GM18507 (cell line): Measurements from ENCODE around the gene VAV3.
A peak's percentile ranks its signal among the peaks of the same experiment; 100 is the strongest.
"Not testable (repeated sequence)": the region's sequence is repeated elsewhere in the genome, so short reads cannot be mapped to it uniquely, and the experiment has no call there.

ENCODE experiments used
- DNase-seq: peaks from one replicate; pipeline ENCODE4 v3.0.0; 2011; ENCODE audit warnings: low read depth; ENCODE audit not compliant: insufficient read length; ENCODE audit errors: extremely low spot score
- FAIRE-seq: peaks from 2 replicates; lab custom pipeline; 2011; peaks lifted over from hg19 to GRCh38; lab: Jason Lieb, UNC

The VAV3 gene

GRCh38 chr1:107777664-107778047 is 187.3 kb downstream of the VAV3 start:
- FAIRE-seq (no peak), DNase-seq (no peak)

GRCh38 chr1:107776900-107777663 is 187.9 kb downstream of the VAV3 start:
- DNase-seq = no peak
- FAIRE-seq = peak; percentile 80

GRCh38 chr1:107771377-107771776 is 193.6 kb downstream of the VAV3 start:
- FAIRE-seq (no peak), DNase-seq (no peak)

GRCh38 chr1:107767156-107767582 is 197.8 kb downstream of the VAV3 start:
- FAIRE-seq (no peak), DNase-seq (no peak)

GRCh38 chr1:107766533-107766932 is 198.4 kb downstream of the VAV3 start:
- DNase-seq (no peak), FAIRE-seq (no peak)

- FAIRE-seq (no peak), DNase-seq (no peak)
Observed at GRCh38 chr1:107762751-107763390, 202.1 kb downstream of the VAV3 start.

GRCh38 chr1:107760065-107760464 is 204.9 kb downstream of the VAV3 start:
- FAIRE-seq = no peak
- DNase-seq = no peak

GRCh38 chr1:107750364-107750959 is 214.5 kb downstream of the VAV3 start:
- FAIRE-seq = peak; percentile 69
- no peak for DNase-seq

GRCh38 chr1:107748531-107748930 is 216.4 kb downstream of the VAV3 start:
- DNase-seq (no peak), FAIRE-seq (no peak)

GRCh38 chr1:107741242-107741641 is 223.7 kb downstream of the VAV3 start:
- DNase-seq = no peak
- FAIRE-seq = no peak

GRCh38 chr1:107740579-107740978 is 224.4 kb downstream of the VAV3 start:
- FAIRE-seq = no peak
- no peak for DNase-seq

- FAIRE-seq (no peak), DNase-seq (no peak)
Observed at GRCh38 chr1:107739651-107740050, 225.3 kb downstream of the VAV3 start.

GRCh38 chr1:107739201-107739600 is 225.8 kb downstream of the VAV3 start:
- no peak for DNase-seq
- FAIRE-seq = peak; percentile 71

GRCh38 chr1:107733401-107733800 is 231.6 kb downstream of the VAV3 start:
- not testable (repeated sequence) for DNase-seq, FAIRE-seq

- DNase-seq = no peak
- no peak for FAIRE-seq
Observed at GRCh38 chr1:107727866-107728265, 237.1 kb downstream of the VAV3 start.

- no peak for FAIRE-seq
- no peak for DNase-seq
Observed at GRCh38 chr1:107726860-107727259, 238.1 kb downstream of the VAV3 start.

- no peak for DNase-seq
- no peak for FAIRE-seq
Observed at GRCh38 chr1:107724648-107725047, 240.3 kb downstream of the VAV3 start.

- FAIRE-seq, DNase-seq: not testable (repeated sequence)
Observed at GRCh38 chr1:107720210-107720609, 244.8 kb downstream of the VAV3 start.

- no peak for DNase-seq
- FAIRE-seq = no peak
Observed at GRCh38 chr1:107710005-107710404, 255.0 kb downstream of the VAV3 start.

GRCh38 chr1:107707111-107707510 is 257.9 kb downstream of the VAV3 start:
- DNase-seq (no peak), FAIRE-seq (no peak)

GRCh38 chr1:107706182-107706581 is 258.8 kb downstream of the VAV3 start:
- FAIRE-seq = no peak
- no peak for DNase-seq
